Testis (tissue), 3 donors: ENCODE measurements around the gene ACOT12. TPM values are rescaled to one million over a fixed set of nuclear protein-coding genes. Genes with fewer than 3 reads are reported as not detected.

Experiments used
- DNase-seq: peaks from one replicate; pipeline ENCODE4 v3.0.0-alpha.2; 2019
- H3K27ac ChIP-seq, 2 donors: fragments of 200-600 bp; sonication (generic); one replicate each; pipeline ENCODE4 v1.5.1; 2019
- H3K27me3 ChIP-seq: fragments of 200-600 bp; sonication (generic); one replicate; pipeline ENCODE4 v1.5.1; 2019
- H3K36me3 ChIP-seq: fragments of 200-600 bp; sonication (generic); one replicate; pipeline ENCODE4 v1.5.1; 2017; ENCODE audit warnings: low read depth; ENCODE audit errors: missing control alignments
- H3K4me1 ChIP-seq: fragments of 200-600 bp; sonication (generic); one replicate; pipeline ENCODE4 v1.5.1; 2019
- H3K4me3 ChIP-seq, 2 donors: fragments of 200-600 bp; sonication (generic); one replicate each; pipeline ENCODE4 v1.5.1; 2017 to 2019
- H3K9me3 ChIP-seq: fragments of 200-600 bp; sonication (generic); one replicate; pipeline ENCODE4 v1.5.1; 2017
- CTCF ChIP-seq, 3 experiments: fragments of 450-650 bp in 2 of 3; fragments of 200-600 bp in 1 of 3; sonication (generic) in 1 of 3; IDR thresholded peaks; one replicate each; pipeline ENCODE4 v1.5.1; 2016 to 2019; ENCODE audit warnings: antibody characterized with exemption in 3 of 3, mild to moderate bottlenecking in 2 of 3, moderate library complexity in 1 of 3
- POLR2A ChIP-seq: fragments of 450-650 bp; IDR thresholded peaks from one replicate; pipeline ENCODE4 v1.6.1; 2017; ENCODE audit warnings: antibody characterized with exemption, mild to moderate bottlenecking, moderate library complexity
- WGBS, 2 donors: methylation state at CpG; one replicate each; pipeline ENCODE4 v1.1.5; 2018; 5-methylcytosine and 5-hydroxymethylcytosine counted together
- intact Hi-C: fragments of 100-400 bp; cut with DNase I; formaldehyde crosslinking; loops from one replicate; pipeline ENCODE4 v1.15.1; 2023; ENCODE audit warnings: low total_unique reads
- polyA plus RNA-seq: library from polyadenylated mRNA; stranded (reverse); fragments of 350-450 nt; fragmentation: Illumina TruSeq; extraction: RNeasy Lipid Tissue Mini Kit (QIAGEN cat#74804); gene quantifications from one replicate; pipeline ENCODE4 v1.2.3, GENCODE V29; 2014; ENCODE audit warnings: low read depth, low replicate concordance; ENCODE audit not compliant: insufficient read depth
- total RNA-seq, 2 donors: library from RNA; depleted of rRNA; stranded (reverse); fragments of >200 nt; gene quantifications; one replicate each; pipeline ENCODE4 v1.2.3, GENCODE V29; 2016

Gene ACOT12
- total and polyA plus RNA-seq, 3 donors from 2014 or later = 0.31 to 0.87 (median 0.44) TPM

GRCh38 chr5:81395262-81395661 lies 1.3 kb upstream of the ACOT12 start:
- DNase-seq = no peak
- Histone ChIP-seq H3K9me3 (no peaks in the 10 kb centered on the region), H3K36me3 (no peaks in the 10 kb centered on the region), H3K27ac (no peak overlapping the region), H3K4me1 (no peaks in the 10 kb centered on the region), H3K4me3 (no peak overlapping the region), H3K27me3 (no peaks in the 10 kb centered on the region)
- intact Hi-C loops = no loop called here
- no peak for TF ChIP-seq POLR2A
- TF ChIP-seq CTCF (IDR thresholded peaks at IDR 0.05) = no peak
- 41 to 47% methylated on average over 3 of the region's 3 CpGs for WGBS, 2 donors

GRCh38 chr5:81393430-81393782 lies 528 bp downstream of the ACOT12 start:
- DNase-seq = no peak
- Histone ChIP-seq H3K4me3 (peak overlapping the region; percentile 25 to 50), H3K9me3 (no peaks in the 10 kb centered on the region), H3K27ac (no peak overlapping the region), H3K27me3 (no peaks in the 10 kb centered on the region), H3K36me3 (no peaks in the 10 kb centered on the region), H3K4me1 (no peaks in the 10 kb centered on the region)
- TF ChIP-seq CTCF (IDR thresholded peaks at IDR 0.05) (no peak), POLR2A (no peak)
- intact Hi-C loops = no loop called here
- 9 to 13% methylated on average over 9 to 10 of the region's 10 CpGs for WGBS, 2 donors

GRCh38 chr5:81389025-81389424 lies 4.9 kb downstream of the ACOT12 start:
- intact Hi-C loops = no loop called here
- no peak for DNase-seq

GRCh38 chr5:81388169-81388568 lies 5.8 kb downstream of the ACOT12 start:
- Histone ChIP-seq H3K27ac (no peak overlapping the region), H3K9me3 (no peaks in the 10 kb centered on the region), H3K27me3 (no peaks in the 10 kb centered on the region), H3K4me3 (no peak overlapping the region), H3K4me1 (no peaks in the 10 kb centered on the region), H3K36me3 (no peaks in the 10 kb centered on the region)
- no peak for DNase-seq
- TF ChIP-seq CTCF (IDR thresholded peaks at IDR 0.05) = no peak
- TF ChIP-seq POLR2A = no peak
- 94 to 97% methylated on average over 4 of the region's 4 CpGs for WGBS, 2 donors
- intact Hi-C loops = no loop called here

More at GRCh38 chr5:81389025-81389424, 4.9 kb downstream of the ACOT12 start:
- H3K36me3 ChIP-seq = no peaks in the 10 kb centered on the region
- H3K4me1 ChIP-seq = no peaks in the 10 kb centered on the region
- no peaks in the 10 kb centered on the region for H3K27me3 ChIP-seq
- no peak overlapping the region for H3K4me3 ChIP-seq
- TF ChIP-seq POLR2A = no peak
- TF ChIP-seq CTCF (IDR thresholded peaks at IDR 0.05) = no peak
- H3K27ac ChIP-seq = no peak overlapping the region
- no peaks in the 10 kb centered on the region for H3K9me3 ChIP-seq

- intact Hi-C loops = no loop called here
- no peak for TF ChIP-seq POLR2A
- no peak for TF ChIP-seq CTCF (IDR thresholded peaks at IDR 0.05)
- DNase-seq = no peak
- Histone ChIP-seq H3K27me3 (no peaks in the 10 kb centered on the region), H3K4me3 (no peak overlapping the region), H3K4me1 (no peaks in the 10 kb centered on the region), H3K9me3 (no peaks in the 10 kb centered on the region), H3K36me3 (no peaks in the 10 kb centered on the region), H3K27ac (no peak overlapping the region)
- WGBS, 2 donors = 75 to 96% methylated on average over 2 of the region's 2 CpGs
These were observed 10.1 kb downstream of the ACOT12 start for GRCh38 chr5:81383867-81384266.
